Measurements from ENCODE around the gene UBA6. TPM values are rescaled to one million over a fixed set of nuclear protein-coding genes. Genes with fewer than 3 reads are reported as not detected.

The UBA6 gene
- total RNA-seq, 1 donor from 2014 or later, result 69.6 TPM

- Mint-ChIP-seq H3K27ac (no peak overlapping the region), H3K4me1 (ENCODE audit: unreplicated experiment) (peaks cover 13% of the 10 kb centered on the region), H3K27me3 (no peaks in the 10 kb centered on the region), H3K4me3 (no peak overlapping the region), H3K36me3 (peaks cover 25% of the 10 kb centered on the region), H3K9me3 (no peaks in the 10 kb centered on the region)
- no peak for TF ChIP-seq CTCF (conservative IDR thresholded peaks at IDR 0.05)
- no peak for DNase-seq (ENCODE audit: extremely low spot score, unreplicated experiment)
Measured at GRCh38 chr4:67684839-67685531, 16.0 kb downstream of the UBA6 start.

- Mint-ChIP-seq H3K4me1 (ENCODE audit: unreplicated experiment) (peaks cover 13% of the 10 kb centered on the region), H3K27me3 (no peaks in the 10 kb centered on the region), H3K27ac (no peak overlapping the region), H3K4me3 (no peak overlapping the region), H3K36me3 (peaks cover 25% of the 10 kb centered on the region), H3K9me3 (no peaks in the 10 kb centered on the region)
- no peak for TF ChIP-seq CTCF (conservative IDR thresholded peaks at IDR 0.05)
- no peak for DNase-seq (ENCODE audit: extremely low spot score, unreplicated experiment)
Measured at GRCh38 chr4:67682266-67682665, 18.7 kb downstream of the UBA6 start.

- H3K4me1 Mint-ChIP-seq (ENCODE audit: unreplicated experiment), result peaks cover 6% of the 10 kb centered on the region
- peaks cover 29% of the 10 kb centered on the region for H3K36me3 Mint-ChIP-seq
- no peak for DNase-seq (ENCODE audit: extremely low spot score, unreplicated experiment)
- H3K27me3 Mint-ChIP-seq, result no peaks in the 10 kb centered on the region
- no peak for TF ChIP-seq CTCF (conservative IDR thresholded peaks at IDR 0.05)
- H3K9me3 Mint-ChIP-seq, result no peaks in the 10 kb centered on the region
- no peak overlapping the region for H3K4me3 Mint-ChIP-seq
- no peak overlapping the region for H3K27ac Mint-ChIP-seq
Measured at GRCh38 chr4:67680581-67681222, 20.3 kb downstream of the UBA6 start.

GRCh38 chr4:67678612-67679011 lies 22.3 kb downstream of the UBA6 start:
- Mint-ChIP-seq H3K4me1 (ENCODE audit: unreplicated experiment) (no peaks in the 10 kb centered on the region), H3K4me3 (no peak overlapping the region), H3K9me3 (no peaks in the 10 kb centered on the region), H3K27ac (no peak overlapping the region), H3K36me3 (peaks cover 36% of the 10 kb centered on the region), H3K27me3 (no peaks in the 10 kb centered on the region)
- DNase-seq (ENCODE audit: extremely low spot score, unreplicated experiment), result no peak
- no peak for TF ChIP-seq CTCF (conservative IDR thresholded peaks at IDR 0.05)

- Mint-ChIP-seq H3K9me3 (no peaks in the 10 kb centered on the region), H3K36me3 (peaks cover 50% of the 10 kb centered on the region), H3K27me3 (no peaks in the 10 kb centered on the region), H3K4me3 (no peak overlapping the region), H3K4me1 (ENCODE audit: unreplicated experiment) (no peaks in the 10 kb centered on the region), H3K27ac (no peak overlapping the region)
- peak; percentile 41 for TF ChIP-seq CTCF (conservative IDR thresholded peaks at IDR 0.05)
- DNase-seq (ENCODE audit: extremely low spot score, unreplicated experiment), result no peak
Measured at GRCh38 chr4:67674098-67674497, 26.9 kb downstream of the UBA6 start.

All from type B pancreatic cell (in vitro differentiated cells).